ENCODE data around the gene ABCG1.

Gene ABCG1

GRCh38 chr21:42298657-42299056 is 79.7 kb downstream of the ABCG1 start:
- Histone ChIP-seq H3K27me3 (no peaks in the 10 kb centered on the region), H3K9me3 (no peaks in the 10 kb centered on the region), H3K36me3 (no peaks in the 10 kb centered on the region), H3K4me1 (no peaks in the 10 kb centered on the region; the same call in 1 of the 2 replicates), H3K4me3 (ENCODE audit: low read depth, low read length) (no peak overlapping the region)
- TF ChIP-seq CTCF (IDR thresholded peaks at IDR 0.05; ENCODE audit: low read depth, low read length), result no peak
- DNase-seq, result no peak

- no peaks in the 10 kb centered on the region for H3K9me3 ChIP-seq
- H3K27me3 ChIP-seq, result no peaks in the 10 kb centered on the region
- H3K36me3 ChIP-seq, result no peaks in the 10 kb centered on the region
- no peak for TF ChIP-seq CTCF (IDR thresholded peaks at IDR 0.05; ENCODE audit: low read depth, low read length)
- no peak for DNase-seq
- H3K4me1 ChIP-seq, result no peaks in the 10 kb centered on the region; the same call in 1 of the 2 replicates
- no peak overlapping the region for H3K4me3 ChIP-seq (ENCODE audit: low read depth, low read length)
Measured at GRCh38 chr21:42299324-42300044, 80.5 kb downstream of the ABCG1 start.

GRCh38 chr21:42300045-42300583 is 81.2 kb downstream of the ABCG1 start:
- Histone ChIP-seq H3K4me3 (ENCODE audit: low read depth, low read length) (no peak overlapping the region), H3K4me1 (no peaks in the 10 kb centered on the region; the same call in 1 of the 2 replicates), H3K36me3 (no peaks in the 10 kb centered on the region), H3K9me3 (no peaks in the 10 kb centered on the region), H3K27me3 (no peaks in the 10 kb centered on the region)
- TF ChIP-seq CTCF (IDR thresholded peaks at IDR 0.05; ENCODE audit: low read depth, low read length), result no peak
- no peak for DNase-seq

- no peaks in the 10 kb centered on the region for H3K27me3 ChIP-seq
- H3K4me1 ChIP-seq, result no peaks in the 10 kb centered on the region; the same call in 1 of the 2 replicates
- no peaks in the 10 kb centered on the region for H3K9me3 ChIP-seq
- no peak overlapping the region for H3K4me3 ChIP-seq (ENCODE audit: low read depth, low read length)
- DNase-seq, result no peak
- no peaks in the 10 kb centered on the region for H3K36me3 ChIP-seq
- TF ChIP-seq CTCF (IDR thresholded peaks at IDR 0.05; ENCODE audit: low read depth, low read length), result no peak
Measured at GRCh38 chr21:42300956-42301355, 82.0 kb downstream of the ABCG1 start.

- TF ChIP-seq CTCF (IDR thresholded peaks at IDR 0.05; ENCODE audit: low read depth, low read length), result no peak
- DNase-seq, result no peak
- H3K27me3 ChIP-seq, result no peaks in the 10 kb centered on the region
- H3K4me1 ChIP-seq, result no peaks in the 10 kb centered on the region; the same call in 1 of the 2 replicates
- no peaks in the 10 kb centered on the region for H3K36me3 ChIP-seq
- H3K4me3 ChIP-seq (ENCODE audit: low read depth, low read length), result no peak overlapping the region
- H3K9me3 ChIP-seq, result no peaks in the 10 kb centered on the region
Measured at GRCh38 chr21:42301371-42302075, 82.6 kb downstream of the ABCG1 start.

Data from BE2C (cell line).